Breast epithelium (tissue), 4 donors: ENCODE results near the gene TFPI2. TPM values are rescaled to one million over a fixed set of nuclear protein-coding genes. Genes with fewer than 3 reads are reported as not detected.

Source experiments
- DNase-seq, 2 donors: peaks; one replicate each; pipeline ENCODE4 v3.0.0-alpha.2; 2019; ENCODE audit warnings: low spot score in 2 of 2
- H3K27ac ChIP-seq, 2 donors: fragments of 200-600 bp; sonication (generic) in 1 of 2; one replicate each; pipeline ENCODE4 v1.5.1; 2016 to 2019; ENCODE audit warnings: mild to moderate bottlenecking in 1 of 2
- H3K27me3 ChIP-seq, 2 donors: fragments of 200-600 bp; sonication (generic) in 1 of 2; one replicate each; pipeline versions ENCODE4 v1.5.1 to v1.6.0; 2017 to 2019; ENCODE audit warnings: control low read depth in 1 of 2, mild to moderate bottlenecking in 1 of 2
- H3K36me3 ChIP-seq: fragments of 200-600 bp; one replicate; pipeline ENCODE4 v1.5.1; 2019
- H3K4me1 ChIP-seq, 2 donors: fragments of 200-600 bp; sonication (generic); one replicate each; pipeline ENCODE4 v1.5.1; 2016 to 2019; ENCODE audit warnings: control low read depth in 1 of 2
- H3K4me3 ChIP-seq, 3 donors: fragments of 200-600 bp; sonication (generic); 1 replicate in 2 of 3; 2 replicates in 1 of 3; pipeline ENCODE4 v1.5.1; 2016 to 2019; ENCODE audit warnings: mild to moderate bottlenecking in 3 of 3, moderate library complexity in 2 of 3
- H3K9me3 ChIP-seq, 2 donors: fragments of 200-600 bp; sonication (generic) in 1 of 2; one replicate each; pipeline ENCODE4 v1.5.1; 2016 to 2019; ENCODE audit warnings: control low read depth in 1 of 2
- POLR2A ChIP-seq: fragments of 450-650 bp; IDR thresholded peaks from one replicate; pipeline ENCODE4 v1.6.1; 2016; ENCODE audit warnings: antibody characterized with exemption, mild to moderate bottlenecking, moderate library complexity
- POLR2AphosphoS5 ChIP-seq, 3 donors: sonication (generic); formaldehyde crosslinking; IDR thresholded peaks; one replicate each; pipeline ENCODE4 v1.6.1; 2017; ENCODE audit warnings: antibody characterized with exemption in 3 of 3
- intact Hi-C: fragments of 100-400 bp; cut with DNase I; formaldehyde crosslinking; loops from one replicate; pipeline ENCODE4 v1.15.1; 2023; ENCODE audit warnings: low total_unique reads
- total RNA-seq, 3 donors: library from RNA; depleted of rRNA; stranded (reverse); fragments of >200 nt; gene quantifications; one replicate each; pipeline ENCODE4 v1.1.0, GENCODE V29; 2016
- TF ChIP-seq, protein P1 (sequence below), 3 donors: fragments of 450-650 bp; IDR thresholded peaks; one replicate each; pipeline ENCODE4 v1.5.1; 2016 to 2017; ENCODE audit warnings: antibody characterized with exemption in 3 of 3, mild to moderate bottlenecking in 3 of 3, moderate library complexity in 3 of 3

Gene TFPI2
- total RNA-seq, 3 donors from 2014 or later: 1.8 to 223 (median 46.7) TPM

DNA sequence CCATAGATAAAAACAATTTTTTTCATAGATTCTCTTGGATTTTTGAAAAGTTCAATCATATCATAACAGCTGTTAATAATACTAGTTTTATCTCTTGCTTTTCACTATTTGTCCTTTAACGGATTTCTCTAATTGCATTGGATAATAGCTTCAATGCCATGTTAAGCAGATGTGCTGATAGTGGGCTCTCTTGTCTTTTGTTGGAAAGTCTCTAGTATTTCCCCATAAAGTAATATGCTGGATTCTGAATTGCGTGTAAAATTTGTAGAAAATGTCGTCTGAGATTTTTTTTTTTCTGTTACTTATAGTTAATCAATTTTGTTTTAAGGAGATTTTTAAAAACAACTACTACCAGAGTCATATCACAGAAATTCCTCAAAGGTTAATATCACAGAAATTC is 53.3 kb downstream of the TFPI2 start:
- Histone ChIP-seq H3K9me3 (no peaks in the 10 kb centered on the region), H3K27ac (no peak overlapping the region), H3K36me3 (no peaks in the 10 kb centered on the region), H3K4me3 (no peak overlapping the region), H3K27me3 (no peaks in the 10 kb centered on the region), H3K4me1 (no peaks in the 10 kb centered on the region)
- no peak for DNase-seq
- intact Hi-C loops: no loop called here
- no peak for TF ChIP-seq POLR2AphosphoS5 (IDR thresholded peaks at IDR 0.05)
- TF ChIP-seq, protein P1, sequence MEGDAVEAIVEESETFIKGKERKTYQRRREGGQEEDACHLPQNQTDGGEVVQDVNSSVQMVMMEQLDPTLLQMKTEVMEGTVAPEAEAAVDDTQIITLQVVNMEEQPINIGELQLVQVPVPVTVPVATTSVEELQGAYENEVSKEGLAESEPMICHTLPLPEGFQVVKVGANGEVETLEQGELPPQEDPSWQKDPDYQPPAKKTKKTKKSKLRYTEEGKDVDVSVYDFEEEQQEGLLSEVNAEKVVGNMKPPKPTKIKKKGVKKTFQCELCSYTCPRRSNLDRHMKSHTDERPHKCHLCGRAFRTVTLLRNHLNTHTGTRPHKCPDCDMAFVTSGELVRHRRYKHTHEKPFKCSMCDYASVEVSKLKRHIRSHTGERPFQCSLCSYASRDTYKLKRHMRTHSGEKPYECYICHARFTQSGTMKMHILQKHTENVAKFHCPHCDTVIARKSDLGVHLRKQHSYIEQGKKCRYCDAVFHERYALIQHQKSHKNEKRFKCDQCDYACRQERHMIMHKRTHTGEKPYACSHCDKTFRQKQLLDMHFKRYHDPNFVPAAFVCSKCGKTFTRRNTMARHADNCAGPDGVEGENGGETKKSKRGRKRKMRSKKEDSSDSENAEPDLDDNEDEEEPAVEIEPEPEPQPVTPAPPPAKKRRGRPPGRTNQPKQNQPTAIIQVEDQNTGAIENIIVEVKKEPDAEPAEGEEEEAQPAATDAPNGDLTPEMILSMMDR (IDR thresholded peaks at IDR 0.05): no peak
- TF ChIP-seq POLR2A: no peak

DNA sequence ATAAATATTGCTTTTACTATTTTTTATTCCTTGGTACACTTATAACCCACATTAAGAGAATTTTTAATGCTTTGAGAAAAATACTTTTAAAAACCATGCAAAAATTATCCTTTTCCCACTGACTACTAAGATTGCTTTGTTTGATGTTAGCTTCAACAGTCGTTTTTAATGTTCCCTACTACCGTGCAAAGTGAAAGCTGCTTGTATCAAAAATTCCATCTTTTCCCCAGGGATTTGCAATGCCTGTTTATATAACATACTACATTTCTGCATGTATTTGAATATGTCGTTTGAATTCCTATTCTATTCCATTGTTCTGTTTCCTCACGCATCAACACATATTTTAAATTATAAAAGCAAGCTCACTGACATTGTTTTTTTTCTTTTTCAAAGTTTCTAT is 54.4 kb downstream of the TFPI2 start:
- H3K4me3 ChIP-seq: no peak overlapping the region
- TF ChIP-seq POLR2AphosphoS5 (IDR thresholded peaks at IDR 0.05): no peak
- TF ChIP-seq POLR2A: no peak
- TF ChIP-seq, protein P1 (IDR thresholded peaks at IDR 0.05): no peak
- intact Hi-C loops: no loop called here

DNA sequence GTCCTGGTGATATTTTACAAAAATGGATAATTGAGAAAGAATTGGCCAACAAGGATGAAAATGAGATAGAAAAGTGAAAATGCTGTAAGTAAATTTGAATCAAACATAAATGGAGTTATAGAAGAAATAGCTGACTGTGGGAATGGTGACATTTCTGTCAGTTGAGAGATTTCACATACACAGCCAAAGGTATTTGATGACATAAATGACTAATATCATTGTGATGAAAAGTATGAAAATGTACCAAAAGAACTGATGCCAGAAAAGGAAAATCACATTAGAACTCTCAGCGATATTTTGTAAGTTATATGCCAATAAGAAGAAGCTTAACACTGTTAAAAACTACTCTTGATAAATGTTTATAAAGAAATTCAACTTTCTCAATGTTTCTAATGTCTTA is 54.9 kb downstream of the TFPI2 start:
- Histone ChIP-seq H3K27me3 (no peaks in the 10 kb centered on the region), H3K9me3 (no peaks in the 10 kb centered on the region), H3K27ac (no peak overlapping the region), H3K4me3 (no peak overlapping the region), H3K4me1 (no peaks in the 10 kb centered on the region), H3K36me3 (no peaks in the 10 kb centered on the region)
- intact Hi-C loops: no loop called here
- no peak for DNase-seq
- TF ChIP-seq, protein P1 (IDR thresholded peaks at IDR 0.05): no peak
- no peak for TF ChIP-seq POLR2A
- TF ChIP-seq POLR2AphosphoS5 (IDR thresholded peaks at IDR 0.05): no peak

More for the DNA sequence above, 54.4 kb downstream of the TFPI2 start:
- H3K4me1 ChIP-seq: no peaks in the 10 kb centered on the region
- DNase-seq: no peak
- no peaks in the 10 kb centered on the region for H3K36me3 ChIP-seq
- H3K9me3 ChIP-seq: no peaks in the 10 kb centered on the region
- H3K27me3 ChIP-seq: no peaks in the 10 kb centered on the region
- no peak overlapping the region for H3K27ac ChIP-seq

Other genes with a start within 250 kb of the TFPI2 start
- gene GNGT1, start 15.8 kb upstream of the TFPI2 start, total RNA-seq: not detected
- 10 to 100 TPM; 17.3 to 40.0 (median 25.4) TPM for gene GNG11, start 31.0 kb upstream of the TFPI2 start, total RNA-seq
- gene BET1, start 113.6 kb upstream of the TFPI2 start, total RNA-seq: 10 to 100 TPM; 18.1 to 51.4 (median 31.8) TPM